ENCODE results near the gene PEX7.

The PEX7 gene

DNA sequence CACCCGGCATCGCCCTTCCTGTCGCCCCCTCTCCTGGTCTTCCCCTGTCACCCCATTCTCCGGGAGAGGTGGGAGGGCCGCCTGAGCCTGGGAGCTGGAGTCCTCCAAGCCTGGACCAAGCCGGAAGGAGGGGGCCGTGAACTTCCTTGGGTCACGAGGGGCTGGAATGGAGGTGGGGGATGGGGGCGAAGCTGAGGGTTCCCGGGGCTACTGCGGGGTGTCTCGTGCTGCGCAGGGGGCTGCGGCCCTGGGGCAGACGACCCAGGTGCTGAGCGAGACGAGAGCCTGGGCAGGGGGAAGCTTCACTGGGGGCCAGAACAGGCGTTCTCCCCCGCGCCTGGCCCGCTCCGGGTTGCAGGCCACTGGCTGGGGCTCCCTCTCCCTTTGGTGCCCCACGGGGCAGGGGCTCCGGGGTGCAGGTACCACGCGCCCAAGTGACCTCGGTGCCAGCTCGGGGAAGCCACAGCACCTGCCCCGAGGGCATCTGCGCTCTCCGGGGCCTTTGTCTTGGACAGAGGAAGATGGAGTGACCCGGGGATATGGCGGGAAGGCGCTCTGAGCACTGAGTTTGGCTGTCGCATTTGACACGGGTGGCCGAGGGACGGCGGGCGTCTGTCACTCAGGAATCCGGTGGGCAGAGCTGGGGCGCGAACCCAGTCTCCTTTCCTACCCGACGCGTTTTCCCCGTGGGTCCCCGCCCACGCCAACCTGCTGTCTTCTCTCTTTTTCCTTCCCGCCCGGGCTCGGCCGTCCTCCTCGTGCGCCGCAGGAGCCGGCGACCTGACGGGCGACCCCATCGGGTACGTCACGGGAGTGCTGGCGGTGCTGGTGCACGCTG, 100.9 kb downstream of the PEX7 start:
- no peaks in the 10 kb centered on the region for H3K4me1 ChIP-seq (ENCODE audit: low read depth, poor library complexity, severe bottlenecking)
- no peaks in the 10 kb centered on the region for H3K79me2 ChIP-seq (ENCODE audit: insufficient read depth, low read depth)
- H3K4me2 ChIP-seq, result no peak overlapping the region
- H2AFZ ChIP-seq (ENCODE audit: low read depth), result no peak overlapping the region
- TF ChIP-seq, protein P1, sequence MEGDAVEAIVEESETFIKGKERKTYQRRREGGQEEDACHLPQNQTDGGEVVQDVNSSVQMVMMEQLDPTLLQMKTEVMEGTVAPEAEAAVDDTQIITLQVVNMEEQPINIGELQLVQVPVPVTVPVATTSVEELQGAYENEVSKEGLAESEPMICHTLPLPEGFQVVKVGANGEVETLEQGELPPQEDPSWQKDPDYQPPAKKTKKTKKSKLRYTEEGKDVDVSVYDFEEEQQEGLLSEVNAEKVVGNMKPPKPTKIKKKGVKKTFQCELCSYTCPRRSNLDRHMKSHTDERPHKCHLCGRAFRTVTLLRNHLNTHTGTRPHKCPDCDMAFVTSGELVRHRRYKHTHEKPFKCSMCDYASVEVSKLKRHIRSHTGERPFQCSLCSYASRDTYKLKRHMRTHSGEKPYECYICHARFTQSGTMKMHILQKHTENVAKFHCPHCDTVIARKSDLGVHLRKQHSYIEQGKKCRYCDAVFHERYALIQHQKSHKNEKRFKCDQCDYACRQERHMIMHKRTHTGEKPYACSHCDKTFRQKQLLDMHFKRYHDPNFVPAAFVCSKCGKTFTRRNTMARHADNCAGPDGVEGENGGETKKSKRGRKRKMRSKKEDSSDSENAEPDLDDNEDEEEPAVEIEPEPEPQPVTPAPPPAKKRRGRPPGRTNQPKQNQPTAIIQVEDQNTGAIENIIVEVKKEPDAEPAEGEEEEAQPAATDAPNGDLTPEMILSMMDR (conservative IDR thresholded peaks at IDR 0.05; ENCODE audit: low read depth, low read length), result no peak
- H3K4me3 ChIP-seq (IDR thresholded peaks at IDR 0.05; ENCODE audit: insufficient read depth, low read depth, low read length), result no peak overlapping the region
- no peaks in the 10 kb centered on the region for H3K36me3 ChIP-seq (ENCODE audit: insufficient read depth)
- H3K9ac ChIP-seq, result no peak overlapping the region
- H3K27me3 ChIP-seq (ENCODE audit: insufficient read depth, low read depth), result no peaks in the 10 kb centered on the region
- no peaks in the 10 kb centered on the region for H4K20me1 ChIP-seq (ENCODE audit: insufficient read depth)
- H3K27ac ChIP-seq, result no peak overlapping the region

DNA sequence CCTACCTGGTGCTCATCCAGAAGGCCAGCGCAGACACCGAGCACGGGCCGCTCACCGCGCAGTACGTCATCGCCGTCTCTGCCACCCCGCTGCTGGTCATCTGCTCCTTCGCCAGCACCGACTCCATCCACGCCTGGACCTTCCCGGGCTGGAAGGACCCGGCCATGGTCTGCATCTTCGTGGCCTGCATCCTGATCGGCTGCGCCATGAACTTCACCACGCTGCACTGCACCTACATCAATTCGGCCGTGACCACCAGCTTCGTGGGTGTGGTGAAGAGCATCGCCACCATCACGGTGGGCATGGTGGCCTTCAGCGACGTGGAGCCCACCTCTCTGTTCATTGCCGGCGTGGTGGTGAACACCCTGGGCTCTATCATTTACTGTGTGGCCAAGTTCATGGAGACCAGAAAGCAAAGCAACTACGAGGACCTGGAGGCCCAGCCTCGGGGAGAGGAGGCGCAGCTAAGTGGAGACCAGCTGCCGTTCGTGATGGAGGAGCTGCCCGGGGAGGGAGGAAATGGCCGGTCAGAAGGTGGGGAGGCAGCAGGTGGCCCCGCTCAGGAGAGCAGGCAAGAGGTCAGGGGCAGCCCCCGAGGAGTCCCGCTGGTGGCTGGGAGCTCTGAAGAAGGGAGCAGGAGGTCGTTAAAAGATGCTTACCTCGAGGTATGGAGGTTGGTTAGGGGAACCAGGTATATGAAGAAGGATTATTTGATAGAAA, 101.7 kb downstream of the PEX7 start:
- H3K4me3 ChIP-seq (IDR thresholded peaks at IDR 0.05; ENCODE audit: insufficient read depth, low read depth, low read length), result no peak overlapping the region
- no peaks in the 10 kb centered on the region for H4K20me1 ChIP-seq (ENCODE audit: insufficient read depth)
- no peak overlapping the region for H3K4me2 ChIP-seq
- no peaks in the 10 kb centered on the region for H3K4me1 ChIP-seq (ENCODE audit: low read depth, poor library complexity, severe bottlenecking)
- no peak overlapping the region for H3K9ac ChIP-seq
- no peak overlapping the region for H3K27ac ChIP-seq
- TF ChIP-seq, protein P1 (conservative IDR thresholded peaks at IDR 0.05; ENCODE audit: low read depth, low read length), result no peak
- H3K27me3 ChIP-seq (ENCODE audit: insufficient read depth, low read depth), result no peaks in the 10 kb centered on the region
- H3K79me2 ChIP-seq (ENCODE audit: insufficient read depth, low read depth), result no peaks in the 10 kb centered on the region
- no peak overlapping the region for H2AFZ ChIP-seq (ENCODE audit: low read depth)
- no peaks in the 10 kb centered on the region for H3K36me3 ChIP-seq (ENCODE audit: insufficient read depth)

DNA sequence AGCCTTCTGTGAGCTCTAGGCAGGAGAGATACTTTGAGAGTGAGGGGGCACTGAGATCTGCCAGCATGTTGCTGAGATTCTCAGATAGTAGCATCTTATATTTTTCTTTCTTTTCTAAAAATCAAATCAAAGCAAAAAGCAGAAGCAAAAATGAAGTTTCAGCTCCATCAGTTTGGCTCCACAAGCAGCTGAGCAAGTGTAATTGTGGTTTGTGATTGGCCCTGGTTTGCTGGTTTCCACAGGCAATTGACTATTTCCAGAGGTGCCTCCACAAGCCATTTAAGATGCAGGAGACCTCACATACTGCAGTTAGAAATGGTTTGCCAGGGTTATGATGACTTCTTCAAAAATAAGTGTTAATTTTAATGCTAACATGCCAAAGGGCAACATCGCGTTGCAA, 104.0 kb downstream of the PEX7 start:
- H3K36me3 ChIP-seq (ENCODE audit: insufficient read depth), result no peaks in the 10 kb centered on the region
- H4K20me1 ChIP-seq (ENCODE audit: insufficient read depth), result no peaks in the 10 kb centered on the region
- H3K27me3 ChIP-seq (ENCODE audit: insufficient read depth, low read depth), result no peaks in the 10 kb centered on the region
- H3K4me2 ChIP-seq, result no peak overlapping the region
- TF ChIP-seq, protein P1 (conservative IDR thresholded peaks at IDR 0.05; ENCODE audit: low read depth, low read length), result no peak
- no peaks in the 10 kb centered on the region for H3K79me2 ChIP-seq (ENCODE audit: insufficient read depth, low read depth)
- H3K27ac ChIP-seq, result no peak overlapping the region
- H2AFZ ChIP-seq (ENCODE audit: low read depth), result no peak overlapping the region
- H3K4me1 ChIP-seq (ENCODE audit: low read depth, poor library complexity, severe bottlenecking), result no peaks in the 10 kb centered on the region
- H3K4me3 ChIP-seq (IDR thresholded peaks at IDR 0.05; ENCODE audit: insufficient read depth, low read depth, low read length), result no peak overlapping the region
- H3K9ac ChIP-seq, result no peak overlapping the region

DNA sequence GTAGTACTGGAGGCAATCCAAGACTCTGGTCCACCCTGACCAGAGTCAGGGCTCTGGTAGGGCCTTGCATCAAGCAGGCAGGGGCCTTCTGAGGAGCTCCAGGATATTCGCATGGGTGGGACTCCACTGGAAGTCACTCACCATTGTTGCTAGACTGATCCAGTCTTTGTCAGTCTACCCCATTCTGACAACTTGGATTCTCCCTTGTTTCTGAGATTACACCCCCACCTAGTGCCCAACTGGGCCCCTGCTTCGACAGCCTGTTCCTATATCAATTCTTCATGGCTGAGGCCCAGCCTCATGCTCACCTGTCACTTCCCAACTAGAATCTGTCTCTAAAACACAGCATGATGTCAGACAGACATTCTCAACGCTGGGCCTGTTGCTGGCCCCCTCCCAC, 104.9 kb downstream of the PEX7 start:
- H2AFZ ChIP-seq (ENCODE audit: low read depth), result no peak overlapping the region
- no peak overlapping the region for H3K4me2 ChIP-seq
- no peaks in the 10 kb centered on the region for H4K20me1 ChIP-seq (ENCODE audit: insufficient read depth)
- no peaks in the 10 kb centered on the region for H3K36me3 ChIP-seq (ENCODE audit: insufficient read depth)
- H3K27ac ChIP-seq, result no peak overlapping the region
- TF ChIP-seq, protein P1 (conservative IDR thresholded peaks at IDR 0.05; ENCODE audit: low read depth, low read length), result 0 out of 2 replicates have a peak, but pooled peaks have one; percentile 23
- H3K9ac ChIP-seq, result no peak overlapping the region
- H3K79me2 ChIP-seq (ENCODE audit: insufficient read depth, low read depth), result no peaks in the 10 kb centered on the region
- no peaks in the 10 kb centered on the region for H3K4me1 ChIP-seq (ENCODE audit: low read depth, poor library complexity, severe bottlenecking)
- H3K4me3 ChIP-seq (IDR thresholded peaks at IDR 0.05; ENCODE audit: insufficient read depth, low read depth, low read length), result no peak overlapping the region
- H3K27me3 ChIP-seq (ENCODE audit: insufficient read depth, low read depth), result no peaks in the 10 kb centered on the region
